Measurements from ENCODE around the gene RIMBP2.

DNA sequence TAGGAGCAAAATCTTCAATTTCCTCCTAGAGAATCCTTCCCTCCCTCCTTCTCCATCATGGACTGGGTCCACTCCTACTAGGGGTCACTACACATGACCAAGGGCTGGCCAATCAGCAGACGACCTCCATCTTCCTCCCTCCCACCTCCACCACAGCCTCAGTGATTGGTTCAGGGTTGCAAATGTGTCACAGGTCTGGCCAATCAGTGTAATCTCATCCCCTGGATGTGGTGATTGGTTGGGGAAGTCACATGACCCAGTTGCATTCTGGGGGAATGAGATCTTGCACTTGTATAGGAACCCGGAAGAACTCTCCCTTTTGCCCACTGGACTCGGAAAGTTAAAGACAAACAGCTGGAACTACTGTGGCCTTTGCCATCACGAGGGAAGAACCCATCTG is 209.3 kb downstream of the RIMBP2 start:
- TF ChIP-seq CTCF (conservative IDR thresholded peaks at IDR 0.05 in 1 of 2, IDR thresholded peaks at IDR 0.05 in 1 of 2; ENCODE audit: low read depth in 1 of 2, low read length in 2 of 2) (no peak), EZH2 (IDR thresholded peaks at IDR 0.05; ENCODE audit: low read length, missing control alignments) (no peak)

Measured in fibroblast of lung (primary cell).